GM21360 (cell line): ENCODE data around the gene ACOX1.

Experiments
- ATAC-seq: cut with Tn5 transposase; IDR thresholded peaks from one replicate; pipeline ENCODE4 v1.9.1; 2021; ENCODE audit warnings: mild to moderate bottlenecking, moderate library complexity; ENCODE audit not compliant: unreplicated experiment

The ACOX1 gene

GRCh38 chr17:75978938-75979704, at the start of gene ACOX1, which contains the start of gene TEN1:
Gene ACOX1 (minus strand): TSS chr17:75979166. CDS start chr17:75979073, 93 bp downstream.
Gene TEN1 (plus strand): TSS chr17:75979240. CDS start chr17:75986193, 6,953 bp downstream.
- peak; percentile 85 for ATAC-seq

DNA sequence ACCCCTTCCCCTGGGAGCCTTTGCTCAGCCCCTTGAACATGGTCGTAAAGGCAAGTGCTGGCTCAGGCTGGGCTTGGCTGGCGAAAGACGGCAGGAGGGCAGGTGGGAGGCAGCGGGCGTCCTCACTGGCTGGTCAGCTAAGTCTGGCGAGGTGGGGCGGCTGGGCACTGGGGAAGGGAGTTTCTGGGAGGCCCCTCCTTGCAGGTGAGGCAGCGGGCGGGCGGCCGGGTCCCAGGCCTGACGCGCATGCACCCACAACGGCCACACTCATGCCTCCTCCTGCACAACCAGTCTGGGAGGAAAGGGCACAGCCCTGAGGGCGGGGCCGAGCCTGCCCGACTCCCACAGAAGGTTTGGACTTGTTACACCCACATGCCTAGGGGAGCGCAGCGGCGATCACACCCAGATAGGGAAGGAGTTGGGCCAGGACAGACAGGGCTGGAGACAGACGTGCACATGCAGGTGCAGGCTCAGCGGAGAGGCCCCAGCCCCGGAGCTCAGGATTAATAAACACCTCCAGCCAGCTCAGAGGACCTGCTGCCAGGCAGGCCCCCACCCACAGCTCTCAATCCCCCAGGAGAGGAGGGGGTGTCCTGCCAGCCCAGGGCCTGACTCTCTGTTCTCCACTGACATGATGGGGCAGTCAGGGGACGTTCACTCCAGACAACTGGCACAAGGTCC, 48.3 kb upstream of the ACOX1 start, which contains the start of gene EVPL:
TSS of gene EVPL (minus strand) at position 148 of the 681 bp plus-strand sequence. CDS start at position 40, 108 bp downstream.
- no peak for ATAC-seq

- ATAC-seq = no peak
Observed at GRCh38 chr17:76026714-76027158, 47.8 kb upstream of the ACOX1 start.

DNA sequence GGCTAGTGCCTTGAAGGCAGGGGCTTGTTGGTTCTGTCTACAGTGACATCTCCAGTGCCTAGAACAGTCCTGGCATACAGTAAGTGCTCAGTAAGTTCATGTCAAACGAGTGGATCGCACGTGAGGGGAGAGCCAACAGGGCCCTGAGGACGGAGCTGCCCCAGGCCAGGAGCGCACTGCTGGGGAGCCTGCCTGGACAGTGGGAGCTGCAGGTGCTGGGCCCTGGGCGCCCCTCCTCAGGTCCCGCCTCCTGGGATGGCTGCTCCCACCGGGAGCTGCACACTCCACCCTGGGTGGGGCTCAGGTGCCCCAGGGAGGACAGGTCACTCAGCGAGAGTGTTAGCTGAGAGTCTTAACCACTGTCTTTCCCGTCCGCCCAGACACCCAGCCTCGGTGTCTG, 46.3 kb upstream of the ACOX1 start:
- ATAC-seq = no peak

GRCh38 chr17:76024353-76024752, 45.4 kb upstream of the ACOX1 start:
- no peak for ATAC-seq

DNA sequence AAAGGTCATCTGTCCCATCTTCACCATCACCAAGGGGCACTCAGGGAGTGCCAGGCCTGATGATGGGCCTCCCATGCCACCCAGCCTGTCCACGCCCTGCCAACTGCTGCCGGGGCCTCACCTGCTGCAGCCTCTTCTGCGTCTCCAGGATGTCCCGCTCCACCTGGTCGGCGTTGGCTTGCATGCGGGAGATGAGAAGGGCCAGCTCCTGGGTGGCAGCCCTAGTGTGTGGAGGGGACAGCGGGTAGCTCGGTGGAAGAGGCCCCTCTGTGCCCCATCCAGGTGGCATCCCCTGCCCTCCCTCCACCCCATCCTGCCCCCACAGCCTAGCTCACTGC, 44.9 kb upstream of the ACOX1 start:
- ATAC-seq = no peak

DNA sequence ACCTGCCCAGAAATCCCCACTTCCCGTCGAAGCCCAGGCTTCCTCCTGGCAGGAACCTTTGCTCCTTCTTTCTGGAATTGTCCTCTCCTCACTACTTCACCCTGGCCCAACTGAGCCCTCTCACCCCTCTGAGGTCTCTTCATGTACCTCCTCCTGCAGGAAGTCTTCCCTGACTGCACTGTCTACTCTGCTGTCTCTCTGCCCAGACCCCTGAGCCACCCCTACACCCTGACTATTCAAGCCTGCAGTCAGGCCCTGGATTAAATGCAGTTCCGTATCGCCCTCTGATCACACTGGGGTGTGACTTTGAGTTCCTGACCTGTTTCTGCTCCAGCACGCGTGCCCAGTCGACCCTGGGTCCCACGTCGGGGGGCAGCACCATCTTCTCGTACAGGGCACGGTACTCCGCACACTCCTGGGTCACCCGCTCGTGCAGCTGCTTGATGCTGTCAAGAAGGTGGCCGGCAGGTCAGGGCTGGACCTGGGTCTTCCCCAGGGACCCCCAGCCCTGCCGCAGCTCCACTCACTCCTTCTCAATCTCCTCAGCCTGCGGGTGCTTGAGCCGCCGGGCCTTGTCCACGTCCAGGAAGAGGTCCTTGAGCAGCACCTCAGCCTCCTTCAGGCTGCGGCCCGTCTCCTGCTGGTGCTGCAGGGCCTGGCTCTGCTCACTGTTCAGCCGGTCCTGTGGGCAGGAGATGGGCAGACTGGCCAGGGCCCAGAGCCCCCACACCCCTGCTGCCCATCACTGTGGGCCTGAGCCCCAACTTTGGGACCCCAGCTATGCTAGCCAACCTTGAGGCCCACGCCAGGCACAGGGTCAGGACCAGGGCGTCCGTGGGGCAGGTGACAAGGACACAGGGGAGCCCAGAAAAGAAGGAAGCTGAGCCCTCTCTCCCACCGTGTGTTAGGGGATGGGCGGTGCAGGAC, 44.3 kb upstream of the ACOX1 start:
- no peak for ATAC-seq

- ATAC-seq = no peak
Observed at GRCh38 chr17:76022285-76022684, 43.3 kb upstream of the ACOX1 start.

DNA sequence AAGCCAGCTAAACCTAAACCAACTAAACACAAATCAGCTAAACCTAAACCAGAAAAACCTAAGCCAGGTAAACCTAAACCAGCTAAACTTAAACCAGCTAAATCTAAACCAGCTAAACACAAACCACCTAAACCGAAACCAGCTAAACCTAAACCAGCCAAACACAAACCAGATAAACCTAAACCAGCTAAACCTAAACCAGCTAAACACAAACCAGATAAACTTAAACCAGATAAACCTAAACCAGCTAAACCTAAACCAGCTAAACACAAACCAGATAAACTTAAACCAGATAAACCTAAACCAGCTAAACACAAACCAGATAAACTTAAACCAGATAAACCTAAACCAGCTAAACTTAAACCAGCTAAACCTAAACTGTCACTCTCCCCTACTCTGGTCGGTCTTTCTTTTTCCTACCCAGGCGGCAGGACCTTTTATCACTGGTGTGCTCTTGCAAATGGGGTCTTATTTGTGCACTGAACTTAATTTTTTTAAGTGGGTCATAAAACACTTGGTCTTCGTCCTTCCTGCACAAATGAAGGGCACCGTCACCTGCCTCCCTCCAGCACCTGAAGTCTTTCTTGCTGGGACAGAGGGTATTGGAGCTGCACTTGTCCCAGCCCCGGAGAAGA, 41.0 kb upstream of the ACOX1 start:
- no peak for ATAC-seq

DNA sequence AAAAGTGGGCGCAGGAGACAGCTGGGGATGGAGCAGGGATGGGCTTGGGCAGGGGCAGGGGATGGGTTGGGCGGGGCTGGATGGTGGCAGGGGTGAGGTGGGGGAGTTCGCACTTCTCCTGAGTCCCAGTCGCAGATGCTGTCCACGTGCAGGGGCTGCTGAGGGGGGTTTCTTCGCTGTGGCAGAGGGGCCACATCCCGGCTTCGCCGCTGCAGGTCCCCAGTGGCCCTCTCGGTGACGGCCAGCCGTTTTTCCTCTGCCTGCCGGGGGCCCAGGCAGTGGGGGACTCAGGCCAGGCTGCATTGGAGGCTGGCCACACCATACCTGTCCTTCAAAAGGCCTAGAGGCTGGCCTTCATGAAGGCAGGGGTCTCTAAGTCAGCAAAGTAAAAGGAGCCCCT, 39.8 kb upstream of the ACOX1 start:
- ATAC-seq = no peak

DNA sequence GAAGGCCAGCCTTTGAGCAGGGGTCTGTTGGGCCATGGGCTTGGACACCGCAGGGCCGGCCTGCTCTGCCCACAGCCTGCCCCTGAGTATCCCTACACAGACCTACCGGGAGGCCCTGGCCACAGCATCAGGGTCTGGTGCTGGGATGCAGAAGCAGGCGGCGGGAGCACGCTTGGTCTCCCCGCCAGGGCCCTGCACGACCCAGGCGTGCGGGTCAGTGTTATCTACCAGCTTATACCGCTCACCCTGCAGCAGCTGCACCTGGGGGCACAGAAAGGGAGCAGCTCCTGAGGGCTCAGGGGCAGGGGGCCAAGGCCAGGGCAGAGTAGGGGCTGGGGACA, 39.3 kb upstream of the ACOX1 start:
- no peak for ATAC-seq

- ATAC-seq = no peak
Observed at GRCh38 chr17:76017481-76018339, 38.7 kb upstream of the ACOX1 start.

DNA sequence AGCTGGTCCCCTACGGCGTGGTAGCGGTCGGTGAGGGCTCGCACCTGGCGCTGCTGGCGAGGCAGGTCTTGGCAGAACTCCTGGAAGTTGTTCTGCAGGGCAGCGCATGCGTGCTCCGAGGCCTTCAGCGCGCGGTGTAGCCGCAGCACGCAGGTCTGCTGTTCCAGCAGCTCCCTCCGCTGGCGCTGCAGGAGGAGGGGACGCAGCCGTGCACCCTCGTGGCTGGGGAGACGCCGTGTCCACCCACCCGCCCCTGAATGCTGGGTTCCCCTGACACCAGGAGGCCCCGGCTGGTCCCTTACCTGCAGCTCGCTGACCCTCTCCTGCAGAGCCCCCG, 35.9 kb upstream of the ACOX1 start:
- no peak for ATAC-seq

GRCh38 chr17:76014100-76014924, 35.3 kb upstream of the ACOX1 start:
- ATAC-seq = no peak

- no peak for ATAC-seq
Observed at GRCh38 chr17:76013377-76013932, 34.5 kb upstream of the ACOX1 start.

DNA sequence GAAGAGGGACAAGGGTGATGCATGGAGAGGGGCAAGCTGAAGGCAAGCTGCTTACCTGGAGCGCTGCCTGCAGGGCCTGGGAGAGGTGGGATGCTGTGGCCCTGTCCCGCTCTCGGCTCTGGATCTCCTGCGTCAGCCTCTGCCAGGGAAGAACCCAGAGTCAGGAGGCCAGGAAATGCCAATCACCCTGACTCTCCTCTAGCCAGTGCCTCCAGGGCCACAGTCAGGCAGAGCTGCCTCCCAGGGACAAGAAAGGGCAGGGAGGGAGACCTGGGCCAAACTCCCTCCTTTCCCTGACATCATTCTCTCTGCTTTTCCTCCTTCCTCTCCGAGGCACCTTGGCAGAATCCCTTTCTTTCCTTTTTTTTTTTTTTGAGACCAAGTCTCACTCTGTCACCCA, 33.0 kb upstream of the ACOX1 start:
- ATAC-seq = no peak

- ATAC-seq = no peak
Observed at GRCh38 chr17:76009969-76010661, 31.1 kb upstream of the ACOX1 start.

DNA sequence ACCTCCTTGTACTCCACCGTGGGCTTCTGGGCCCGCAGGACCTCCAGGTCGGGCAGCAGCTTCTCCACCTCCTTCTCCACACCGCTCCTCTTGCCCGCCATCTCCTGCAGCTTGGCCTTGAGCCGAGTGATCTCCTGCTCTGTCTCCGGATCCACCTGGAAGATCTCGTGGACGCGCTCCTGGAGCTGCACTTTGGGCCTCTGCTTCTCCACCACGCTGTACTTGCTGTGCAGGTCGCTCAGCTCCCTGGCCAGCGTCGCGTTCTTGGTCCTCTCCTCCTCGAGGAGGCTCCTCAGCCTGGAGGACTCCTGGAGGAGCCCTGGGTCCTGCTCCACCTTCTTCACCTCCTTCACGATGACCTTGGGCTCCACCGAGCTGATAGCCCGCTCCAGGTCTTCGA, 30.5 kb upstream of the ACOX1 start:
- ATAC-seq = no peak
